Endothelial cell of umbilical vein (primary cell): ENCODE measurements around the gene SLC26A6. TPM values are rescaled to one million over a fixed set of nuclear protein-coding genes. Genes with fewer than 3 reads are reported as not detected.

ENCODE experiments used
- BruUV-seq: library from RNA; stranded (reverse); fragments of 400-500 nt; replicated peaks from 2 replicates; lab custom pipeline; 2021; lab: Mats Ljungman, UMichigan
- CTCF ChIA-PET: fragments of 300-600, 350-600 bp; sonication (Branson Sonifier 250); formaldehyde crosslinking; loops from one replicate; lab custom pipeline; 2021; ENCODE audit warnings: antibody characterized with exemption, inconsistent platforms; lab: Charles Lee
- POLR2A ChIA-PET: fragments of 300-600, 350-600 bp; sonication (Branson Sonifier 250); formaldehyde crosslinking; loops from one replicate; lab custom pipeline; 2021; ENCODE audit warnings: antibody characterized with exemption, inconsistent platforms; lab: Charles Lee
- DNase-seq: peaks from one replicate; pipeline ENCODE4 v3.0.0-alpha.2; 2011; ENCODE audit warnings: low read depth, low spot score
- FAIRE-seq: peaks from 2 replicates; lab custom pipeline; 2011; peaks lifted over from hg19 to GRCh38; lab: Jason Lieb, UNC
- H2AFZ ChIP-seq: 2 replicates; pipeline ENCODE4 v1.6.0; 2012; ENCODE audit warnings: low read depth, low read length, control low read depth, inconsistent platforms
- H3K27ac ChIP-seq: 2 replicates; pipeline ENCODE4 v1.5.1; 2011; ENCODE audit warnings: low read depth, mild to moderate bottlenecking, control low read depth, low read length, moderate library complexity; ENCODE audit not compliant: insufficient read depth
- H3K27me3 ChIP-seq, 2 experiments: 2 replicates each; pipeline versions ENCODE4 v1.6.0 to v1.6.1; 2011; ENCODE audit warnings: low read length in 2 of 2, mixed read lengths in 1 of 2; ENCODE audit not compliant: control insufficient read depth in 2 of 2, insufficient read depth in 2 of 2
- H3K36me3 ChIP-seq, 2 experiments: 2 replicates in 1 of 2; 3 replicates in 1 of 2; pipeline ENCODE4 v1.5.1; 2011; ENCODE audit warnings: low read length in 2 of 2, mild to moderate bottlenecking in 1 of 2, moderate library complexity in 1 of 2; ENCODE audit not compliant: control insufficient read depth in 2 of 2, insufficient read depth in 2 of 2; ENCODE audit errors: extremely low read depth in 1 of 2
- H3K4me1 ChIP-seq: 3 replicates; pipeline ENCODE4 v1.5.1; 2011; ENCODE audit warnings: mild to moderate bottlenecking, low read length; ENCODE audit not compliant: control insufficient read depth, insufficient read depth; ENCODE audit errors: extremely low read depth
- H3K4me2 ChIP-seq: 2 replicates; pipeline ENCODE4 v1.6.1; 2011; ENCODE audit warnings: low read length, control low read depth, mixed read lengths; ENCODE audit not compliant: insufficient read depth
- H3K4me3 ChIP-seq, 3 experiments: fragments of 200-600 bp in 1 of 3; sonication (generic), shearing (Covaris generic) in 1 of 3; replicated peaks in 1 of 3; 2 replicates each; pipeline ENCODE4 v1.5.1; 2011 to 2016; ENCODE audit warnings: control low read depth in 3 of 3, low read length in 3 of 3, mild to moderate bottlenecking in 2 of 3, inconsistent platforms in 1 of 3, low read depth in 1 of 3, moderate library complexity in 1 of 3; ENCODE audit not compliant: insufficient read depth in 1 of 3
- H3K79me2 ChIP-seq: 2 replicates; pipeline ENCODE4 v1.6.0; 2012; ENCODE audit warnings: low read length, inconsistent platforms; ENCODE audit not compliant: control insufficient read depth, insufficient read depth
- H3K9ac ChIP-seq: replicated peaks from 2 replicates; pipeline ENCODE3; 2011; ENCODE audit warnings: low read length, control low read depth; ENCODE audit not compliant: insufficient read depth; ENCODE audit errors: extremely low read depth
- H3K9me1 ChIP-seq: replicated peaks from 3 replicates; pipeline ENCODE4 v1.6.0; 2011; ENCODE audit warnings: mild to moderate bottlenecking, low read length; ENCODE audit not compliant: control insufficient read depth, insufficient read depth; ENCODE audit errors: extremely low read depth
- H3K9me3 ChIP-seq: replicated peaks from 2 replicates; pipeline ENCODE4 v1.5.1; 2012; ENCODE audit warnings: low read length, inconsistent platforms; ENCODE audit not compliant: control insufficient read depth, insufficient read depth
- H4K20me1 ChIP-seq: replicated peaks from 2 replicates; pipeline ENCODE3; 2011; ENCODE audit warnings: mild to moderate bottlenecking, low read length; ENCODE audit not compliant: control insufficient read depth, insufficient read depth; ENCODE audit errors: extremely low read depth
- EZH2 ChIP-seq: IDR thresholded peaks from 2 replicates; pipeline ENCODE4 v1.6.1; 2012; ENCODE audit warnings: borderline replicate concordance, low read depth, mild to moderate bottlenecking, moderate library complexity, low read length, inconsistent platforms; ENCODE audit not compliant: severe bottlenecking
- GATA2 ChIP-seq: IDR thresholded peaks from 2 replicates; pipeline ENCODE4 v1.7.0; 2011; ENCODE audit warnings: low read depth, mild to moderate bottlenecking, moderate library complexity, mixed read lengths, low read length; ENCODE audit not compliant: insufficient read length, insufficient read depth
- JUN ChIP-seq: IDR thresholded peaks from 2 replicates; pipeline ENCODE4 v1.6.1; 2011; ENCODE audit warnings: borderline replicate concordance, low read depth; ENCODE audit not compliant: insufficient read length, insufficient read depth
- MYC ChIP-seq: IDR thresholded peaks from one replicate; pipeline ENCODE4 v1.6.1; 2011; ENCODE audit warnings: mild to moderate bottlenecking, low read depth, low read length
- POLR2A ChIP-seq: IDR thresholded peaks from 2 replicates; pipeline ENCODE4 v1.6.1; 2012; ENCODE audit warnings: low read depth, mild to moderate bottlenecking, control low read depth, low read length
- dilution Hi-C: fragments of 300-500 bp; cut with MboI; formaldehyde crosslinking; loops from one replicate; pipeline ENCODE4 v1.15.0; 2019; ENCODE audit warnings: low sequenced_read_pairs; ENCODE audit not compliant: extremely low pct_ligation_motif_present
- intact Hi-C: fragments of 100-400 bp; cut with micrococcal nuclease; formaldehyde crosslinking; loops from one replicate; pipeline ENCODE4 v1.10.0; 2022
- polyA plus RNA-seq, 4 experiments: library from polyadenylated mRNA; depleted of rRNA in 3 of 4; stranded (reverse) in 3 of 4; unstranded in 1 of 4; fragments of >200 nt; gene quantifications; 2 replicates each; pipeline versions ENCODE4 v1.2.1 to v1.2.3, GENCODE V29; 2011 to 2012; ENCODE audit warnings: missing spikeins in 1 of 4
- total RNA-seq: library from RNA; stranded (reverse); gene quantifications from 2 replicates; pipeline ENCODE4 v1.2.3, GENCODE V29; 2021
- TF ChIP-seq, protein P1 (sequence below): IDR thresholded peaks from 2 replicates; pipeline ENCODE4 v1.6.1; 2011; ENCODE audit not compliant: insufficient read depth, insufficient read length

SLC26A6 gene
- total and polyA plus RNA-seq, 2 donors (not counting 3 experiments of a cell fraction or from before 2014, with no cell fraction given): 31.0 to 32.2 TPM

DNA sequence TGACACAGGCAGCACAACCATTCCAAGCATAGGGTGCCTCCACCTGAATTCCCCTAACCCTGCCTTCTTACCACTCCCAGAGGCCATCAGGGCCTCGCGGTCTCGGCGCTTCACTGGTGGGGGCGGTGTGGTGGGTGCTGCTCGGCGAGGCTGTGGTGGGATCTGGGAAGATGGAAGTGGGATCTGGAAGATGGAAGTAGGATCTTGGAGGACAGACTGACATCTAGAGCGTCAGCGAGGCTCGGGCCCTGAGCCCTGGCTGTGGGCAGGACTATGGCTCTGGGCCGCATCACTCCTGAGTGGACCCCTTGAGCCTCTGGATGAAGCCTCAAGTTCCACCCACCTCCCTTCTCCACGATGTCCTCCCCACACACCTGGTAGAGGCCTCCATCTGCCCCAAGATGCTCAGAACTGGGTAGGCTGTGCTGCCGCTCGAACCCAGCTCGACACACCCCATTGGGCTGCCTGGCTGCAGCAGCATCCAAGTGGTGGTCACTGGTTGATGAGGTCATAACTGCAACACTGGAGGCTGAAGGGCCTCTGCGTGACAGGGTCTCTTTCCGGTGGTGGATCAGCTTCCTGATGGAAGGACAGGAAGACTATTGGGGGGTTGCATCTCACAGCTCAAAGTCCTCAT, 46.8 kb upstream of the SLC26A6 start:
- ChIA-PET CTCF (interaction anchor here (1.3 kb wide), 1 partner anchor 24 kb away, joined by 3 read pairs; no protein-coding TSS in a partner anchor), POLR2A (no interaction called here)
- Histone ChIP-seq H3K27me3 (no peaks in the 10 kb centered on the region), H3K4me3 (no peak overlapping the region), H3K79me2 (peaks cover 2% of the 10 kb centered on the region), H3K4me2 (no peak overlapping the region), H2AFZ (no peak overlapping the region), H3K4me1 (peaks cover 14% of the 10 kb centered on the region), H3K9me1 (no peaks in the 10 kb centered on the region), H3K36me3 (peaks cover 2 to 12% of the 10 kb centered on the region in 2 experiments), H4K20me1 (no peaks in the 10 kb centered on the region), H3K9me3 (no peaks in the 10 kb centered on the region), H3K9ac (no peak overlapping the region), H3K27ac (no peak overlapping the region)
- intact Hi-C loops (no loop called here), dilution Hi-C loops (no loop called here)
- BruUV-seq: no TSS peak
- FAIRE-seq (no peak), DNase-seq (no peak)
- TF ChIP-seq GATA2 (no peak), MYC (no peak)
- TF ChIP-seq, protein P1, sequence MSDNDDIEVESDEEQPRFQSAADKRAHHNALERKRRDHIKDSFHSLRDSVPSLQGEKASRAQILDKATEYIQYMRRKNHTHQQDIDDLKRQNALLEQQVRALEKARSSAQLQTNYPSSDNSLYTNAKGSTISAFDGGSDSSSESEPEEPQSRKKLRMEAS: no peak

DNA sequence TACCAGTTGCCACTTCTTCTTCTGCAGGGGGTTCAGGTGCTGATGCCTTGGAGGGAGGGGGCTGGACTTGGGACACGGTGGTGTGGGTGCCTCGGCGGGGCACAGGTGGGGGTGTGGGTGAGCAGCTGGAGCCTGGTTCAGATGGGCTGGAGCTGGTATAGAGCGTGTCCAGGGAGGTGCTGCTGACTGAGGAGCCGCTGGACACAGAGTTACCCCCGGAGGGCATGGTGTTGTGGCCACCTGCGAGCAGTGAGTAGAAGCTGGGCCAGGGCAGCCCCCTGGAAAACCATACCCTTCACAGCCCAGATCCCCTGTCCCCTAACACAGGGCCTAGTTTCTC, 46.2 kb upstream of the SLC26A6 start:
- POLR2A ChIA-PET: no interaction called here
- DNase-seq (no peak), FAIRE-seq (no peak)
- Histone ChIP-seq H3K9me1 (no peaks in the 10 kb centered on the region), H3K4me3 (no peak overlapping the region), H3K27me3 (no peaks in the 10 kb centered on the region), H3K79me2 (peaks cover 2% of the 10 kb centered on the region), H4K20me1 (no peaks in the 10 kb centered on the region), H3K9ac (no peak overlapping the region), H3K9me3 (no peaks in the 10 kb centered on the region), H3K4me1 (peaks cover 14% of the 10 kb centered on the region), H3K4me2 (no peak overlapping the region), H2AFZ (no peak overlapping the region), H3K27ac (no peak overlapping the region), H3K36me3 (peaks cover 2 to 12% of the 10 kb centered on the region in 2 experiments)
- no TSS peak for BruUV-seq
- TF ChIP-seq MYC: no peak
- TF ChIP-seq JUN: no peak
- no peak for TF ChIP-seq GATA2
- TF ChIP-seq, protein P1: no peak
- TF ChIP-seq EZH2: no peak
- TF ChIP-seq POLR2A: no peak
- dilution Hi-C loops: no loop called here
- intact Hi-C loops: no loop called here
- CTCF ChIA-PET: interaction anchor here (1.3 kb wide), 2 partner anchors 9 to 24 kb away, joined by 3 read pairs; no protein-coding TSS in a partner anchor
